H1 (cell line): Measurements from ENCODE around the gene SLC12A2. TPM values are rescaled to one million over a fixed set of nuclear protein-coding genes. Genes with fewer than 3 reads are reported as not detected.

ENCODE experiments used
- CTCF ChIA-PET: fragments of 300-600 bp; sonication (Branson Sonifier 250); formaldehyde crosslinking; loops from one replicate; lab custom pipeline; 2021; ENCODE audit not compliant: partially characterized antibody; lab: Charles Lee
- POLR2A ChIA-PET: fragments of 300-600 bp; sonication (Branson Sonifier 250); formaldehyde crosslinking; loops from one replicate; lab custom pipeline; 2021; ENCODE audit warnings: inconsistent platforms; ENCODE audit not compliant: partially characterized antibody; lab: Charles Lee
- DNase-seq, 2 experiments: peaks; one replicate each; pipeline versions ENCODE4 v3.0.0 to v3.0.0-alpha.2; 2010 to 2022; ENCODE audit warnings: low spot score in 2 of 2, low read depth in 1 of 2, mixed read lengths in 1 of 2
- FAIRE-seq: peaks from 2 replicates; lab custom pipeline; 2011; peaks lifted over from hg19 to GRCh38; lab: Jason Lieb, UNC
- H2AFZ ChIP-seq: 2 replicates; pipeline ENCODE4 v1.8.1; 2012; ENCODE audit warnings: low read length, inconsistent platforms
- H2AK5ac ChIP-seq: 2 replicates; pipeline ENCODE4 v1.6.1; 2013; ENCODE audit warnings: low read depth, low read length
- H2BK120ac ChIP-seq: replicated peaks from 2 replicates; pipeline ENCODE3; 2013; ENCODE audit warnings: low read depth, low read length, inconsistent platforms
- H2BK12ac ChIP-seq: 2 replicates; pipeline ENCODE4 v1.6.1; 2013; ENCODE audit warnings: low read depth, low read length
- H2BK15ac ChIP-seq: 2 replicates; pipeline ENCODE4 v1.6.1; 2013; ENCODE audit warnings: low read length
- H2BK20ac ChIP-seq: 2 replicates; pipeline ENCODE4 v1.6.1; 2013; ENCODE audit warnings: low read length
- H2BK5ac ChIP-seq: 2 replicates; pipeline ENCODE4 v1.6.1; 2013; ENCODE audit warnings: low read depth, low read length
- H3K14ac ChIP-seq: 2 replicates; pipeline ENCODE4 v1.6.1; 2013; ENCODE audit warnings: inconsistent platforms; ENCODE audit not compliant: insufficient read length
- H3K18ac ChIP-seq: 2 replicates; pipeline ENCODE4 v1.6.1; 2013; ENCODE audit warnings: low read length; ENCODE audit errors: extremely low read depth
- H3K23ac ChIP-seq: 2 replicates; pipeline ENCODE4 v1.6.1; 2013; ENCODE audit warnings: inconsistent platforms; ENCODE audit not compliant: insufficient read length
- H3K23me2 ChIP-seq: 2 replicates; pipeline ENCODE4 v1.6.1; 2013; ENCODE audit warnings: low read depth, low read length
- H3K27ac ChIP-seq: 2 replicates; pipeline ENCODE4 v1.6.1; 2011; ENCODE audit warnings: low read depth, low read length, inconsistent platforms
- H3K27me3 ChIP-seq, 4 experiments: replicated peaks in 1 of 4; 1 replicate in 1 of 4; 2 replicates in 3 of 4; pipeline versions ENCODE4 v1.6.1 to v1.8.1; 2011 to 2013; ENCODE audit warnings: low read length in 3 of 4, mild to moderate bottlenecking in 3 of 4, inconsistent platforms in 2 of 4, mixed read lengths in 2 of 4, moderate library complexity in 1 of 4; ENCODE audit not compliant: control insufficient read depth in 3 of 4, insufficient read depth in 3 of 4; ENCODE audit errors: extremely low read depth in 1 of 4
- H3K36me3 ChIP-seq, 4 experiments: 2 replicates each; pipeline versions ENCODE4 v1.6.1 to v1.8.1; 2011 to 2013; ENCODE audit warnings: mild to moderate bottlenecking in 4 of 4, low read length in 3 of 4, moderate library complexity in 2 of 4, control low read depth in 1 of 4, inconsistent platforms in 1 of 4; ENCODE audit not compliant: insufficient read depth in 4 of 4, control insufficient read depth in 2 of 4
- H3K4ac ChIP-seq: replicated peaks from 2 replicates; pipeline ENCODE3; 2013; ENCODE audit warnings: low read length, low read depth, mixed read lengths, inconsistent platforms; ENCODE audit not compliant: insufficient read length
- H3K4me1 ChIP-seq, 4 experiments: replicated peaks in 1 of 4; 1 replicate in 1 of 4; 2 replicates in 3 of 4; pipeline versions ENCODE4 v1.6.1 to v1.8.1; 2011 to 2013; ENCODE audit warnings: low read length in 3 of 4, inconsistent platforms in 2 of 4, mixed read lengths in 1 of 4; ENCODE audit not compliant: insufficient read depth in 4 of 4, control insufficient read depth in 3 of 4
- H3K4me2 ChIP-seq, 2 experiments: 2 replicates each; pipeline versions ENCODE4 v1.6.1 to v1.8.1; 2011 to 2013; ENCODE audit warnings: low read depth in 2 of 2, low read length in 2 of 2, control low read depth in 1 of 2, inconsistent platforms in 1 of 2, mild to moderate bottlenecking in 1 of 2; ENCODE audit not compliant: insufficient read depth in 1 of 2
- H3K4me3 ChIP-seq, 4 experiments: fragments of 200-600, 300-600 bp in 1 of 4; sonication (generic), shearing (Covaris generic), sonication (Bioruptor Twin) in 1 of 4; 2 replicates each; pipeline versions ENCODE4 v1.5.1 to v1.8.1; 2011 to 2016; ENCODE audit warnings: low read length in 4 of 4, low read depth in 3 of 4, control low read depth in 2 of 4, inconsistent platforms in 2 of 4, mild to moderate bottlenecking in 2 of 4, mixed read lengths in 1 of 4, moderate library complexity in 1 of 4; ENCODE audit not compliant: insufficient read depth in 2 of 4; ENCODE audit errors: extremely low read depth in 1 of 4
- H3K56ac ChIP-seq: replicated peaks from 2 replicates; pipeline ENCODE3; 2013; ENCODE audit warnings: low read depth, mild to moderate bottlenecking, mixed read lengths, low read length, inconsistent platforms; ENCODE audit not compliant: insufficient read length
- H3K79me1 ChIP-seq: 2 replicates; pipeline ENCODE4 v1.6.1; 2013; ENCODE audit warnings: low read depth, low read length, control low read depth
- H3K79me2 ChIP-seq, 2 experiments: 2 replicates each; pipeline versions ENCODE4 v1.6.1 to v1.8.1; 2012 to 2013; ENCODE audit warnings: low read length in 2 of 2, mild to moderate bottlenecking in 2 of 2, inconsistent platforms in 1 of 2; ENCODE audit not compliant: insufficient read depth in 2 of 2, control insufficient read depth in 1 of 2
- H3K9ac ChIP-seq, 4 experiments: replicated peaks in 1 of 4; 1 replicate in 1 of 4; 2 replicates in 3 of 4; pipeline versions ENCODE4 v1.6.1 to v1.8.1; 2011 to 2013; ENCODE audit warnings: low read depth in 3 of 4, low read length in 3 of 4, control low read depth in 2 of 4, mild to moderate bottlenecking in 2 of 4, moderate library complexity in 2 of 4, inconsistent platforms in 1 of 4; ENCODE audit errors: extremely low read depth in 1 of 4
- H3K9me3 ChIP-seq, 2 experiments: 2 replicates each; pipeline versions ENCODE4 v1.6.1 to v1.8.1; 2012 to 2013; ENCODE audit warnings: mild to moderate bottlenecking in 2 of 2, moderate library complexity in 2 of 2, control low read depth in 1 of 2, inconsistent platforms in 1 of 2, low read depth in 1 of 2, low read length in 1 of 2, mixed read lengths in 1 of 2; ENCODE audit not compliant: insufficient read depth in 2 of 2
- H4K20me1 ChIP-seq, 2 experiments: replicated peaks in 1 of 2; 2 replicates each; pipeline versions ENCODE3 to v1.8.1; 2011 to 2013; ENCODE audit warnings: inconsistent platforms in 2 of 2, low read length in 2 of 2, mild to moderate bottlenecking in 1 of 2; ENCODE audit not compliant: insufficient read depth in 2 of 2, control insufficient read depth in 1 of 2
- H4K5ac ChIP-seq: 2 replicates; pipeline ENCODE4 v1.6.1; 2013; ENCODE audit warnings: low read length, low read depth, mixed read lengths, inconsistent platforms; ENCODE audit not compliant: insufficient read length
- H4K8ac ChIP-seq: 2 replicates; pipeline ENCODE4 v1.8.0; 2013; ENCODE audit warnings: mild to moderate bottlenecking, moderate library complexity, low read length, inconsistent platforms; ENCODE audit not compliant: insufficient read depth; ENCODE audit errors: extremely low read depth
- H4K91ac ChIP-seq: replicated peaks from 2 replicates; pipeline ENCODE3; 2013; ENCODE audit warnings: low read length, mixed read lengths, inconsistent platforms; ENCODE audit not compliant: insufficient read length
- BCL11A ChIP-seq, 2 experiments: IDR thresholded peaks; one replicate each; pipeline ENCODE4 v1.6.1; 2011; ENCODE audit warnings: low read depth in 2 of 2, low read length in 2 of 2, mild to moderate bottlenecking in 2 of 2
- CHD1 ChIP-seq: IDR thresholded peaks from 2 replicates; pipeline ENCODE4 v1.6.1; 2012; ENCODE audit warnings: low read depth, low read length, improper control_type of control experiment
- GTF2F1 ChIP-seq: IDR thresholded peaks from 2 replicates; pipeline ENCODE4 v1.6.1; 2012; ENCODE audit warnings: low read depth, low read length, improper control_type of control experiment, borderline replicate concordance
- polyA plus RNA-seq, 7 experiments: library from polyadenylated mRNA; depleted of rRNA in 3 of 7; stranded (reverse) in 5 of 7; unstranded in 2 of 7; fragments of >200 nt in 5 of 7; fragments of 200-250 nt in 2 of 7; gene quantifications; 1 replicate in 5 of 7; 2 replicates in 1 of 7; 4 replicates in 1 of 7; pipeline versions ENCODE4 v1.2.1 to v1.2.3, GENCODE V29; 2011 to 2013; ENCODE audit warnings: missing spikeins in 2 of 7, mixed read lengths in 2 of 7
- total RNA-seq: library from RNA; stranded (reverse); fragmentation: NEBNext Ultra II Directional; extraction: Animal tissue kit (Norgen Biotek cat#: 25700); gene quantifications from 2 replicates; pipeline ENCODE4 v1.2.1, GENCODE V29; 2021

Gene SLC12A2
- total and polyA plus RNA-seq, 2 of the 8 experiments (the other 6 are each of a cell fraction or from before 2014, with no cell fraction given): 2.6 to 16.2 TPM

- no peaks in the 10 kb centered on the region for H3K9me3 ChIP-seq
- H3K79me2 ChIP-seq: peaks cover 0 to 5% of the 10 kb centered on the region in 2 experiments; a peak in 2 of 4 replicates
- H4K8ac ChIP-seq: no peak overlapping the region
- H3K27me3 ChIP-seq: no peaks in the 10 kb centered on the region
- no peak overlapping the region for H3K4me3 ChIP-seq
- H3K4me1 ChIP-seq: peaks cover 0 to 3% (median 0%) of the 10 kb centered on the region in 4 experiments; a peak in 1 of 7 replicates
- no peak overlapping the region for H4K91ac ChIP-seq
- no peak for FAIRE-seq
- CTCF ChIA-PET: interaction anchor here (1.1 to 1.7 kb wide), 5 partner anchors 9 to 68 kb away, joined by 3 to 4 read pairs (median 3); no protein-coding TSS in a partner anchor
- no peak overlapping the region for H3K9ac ChIP-seq
- H3K4ac ChIP-seq: no peak overlapping the region
- H2AK5ac ChIP-seq: no peak overlapping the region
- H4K5ac ChIP-seq: no peak overlapping the region
- H3K14ac ChIP-seq: no peak overlapping the region
- no peak overlapping the region for H2AFZ ChIP-seq
- no peak overlapping the region for H3K4me2 ChIP-seq
- POLR2A ChIA-PET: interaction anchor here (0.6 kb wide), 1 partner anchor 8 kb away, joined by 3 read pairs; no protein-coding TSS in a partner anchor
- H2BK15ac ChIP-seq: no peak overlapping the region
- peaks cover 2 to 7% of the 10 kb centered on the region in 2 experiments for H4K20me1 ChIP-seq
- H3K79me1 ChIP-seq: no peaks in the 10 kb centered on the region
- H3K18ac ChIP-seq: no peak overlapping the region
- H3K23me2 ChIP-seq: no peaks in the 10 kb centered on the region; the same call in none of the 2 replicates
- H3K27ac ChIP-seq: no peak overlapping the region
- no peak overlapping the region for H2BK12ac ChIP-seq
- no peak for DNase-seq
- no peaks in the 10 kb centered on the region for H3K36me3 ChIP-seq
- no peak overlapping the region for H2BK120ac ChIP-seq
- no peak overlapping the region for H3K23ac ChIP-seq
- H2BK5ac ChIP-seq: no peak overlapping the region
- TF ChIP-seq GTF2F1 (no peak), BCL11A (IDR thresholded peaks at IDR 0.05; ENCODE audit: low read depth in 2 of 2, low read length in 2 of 2) (no peak), CHD1 (no peak)
- no peak overlapping the region for H2BK20ac ChIP-seq
- H3K56ac ChIP-seq: no peak overlapping the region
Measured at GRCh38 chr5:128091579-128091978, 8.0 kb downstream of the SLC12A2 start.
